Activated gamma-delta T cell (primary cell): ENCODE results near the gene MEI1.

Source experiments
- DNase-seq: peaks from one replicate; lab custom pipeline; 2025; lab: John Stamatoyannopoulos, UW

Gene MEI1

DNA sequence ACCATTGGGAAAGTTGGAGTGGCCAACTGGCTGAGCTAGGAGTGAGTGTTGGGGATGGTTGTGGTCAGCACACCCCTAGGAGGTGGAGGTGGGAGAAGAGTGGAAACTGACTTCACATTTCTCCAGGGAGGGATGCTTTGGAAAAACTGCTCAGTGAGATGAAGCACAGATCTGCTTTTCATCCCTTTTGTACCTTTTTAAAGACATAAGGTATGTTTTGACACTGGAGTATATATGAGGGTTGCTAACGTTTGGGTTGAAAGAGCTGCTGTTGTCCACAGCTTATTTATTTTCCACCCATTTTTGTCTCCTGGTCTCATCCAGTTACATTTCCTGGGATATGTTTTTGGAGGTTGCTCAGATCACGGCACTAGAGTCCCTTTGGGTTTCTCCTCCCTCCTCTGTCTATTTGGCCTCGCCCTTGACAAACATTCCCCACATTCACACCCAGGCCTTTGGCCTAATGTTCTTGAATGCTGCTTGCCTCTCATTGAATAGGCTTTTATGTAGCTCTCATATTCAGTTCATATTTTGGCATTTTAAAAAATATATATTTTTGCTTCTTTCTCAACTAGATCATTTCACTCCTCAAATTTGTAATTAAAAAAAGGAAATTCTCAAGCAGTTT is 141.9 kb downstream of the MEI1 start:
- DNase-seq = no peak

GRCh38 chr22:41842996-41843970 is 144.0 kb downstream of the MEI1 start:
- no peak for DNase-seq

- DNase-seq = no peak
These were observed 144.7 kb downstream of the MEI1 start for GRCh38 chr22:41844036-41844435.

DNA sequence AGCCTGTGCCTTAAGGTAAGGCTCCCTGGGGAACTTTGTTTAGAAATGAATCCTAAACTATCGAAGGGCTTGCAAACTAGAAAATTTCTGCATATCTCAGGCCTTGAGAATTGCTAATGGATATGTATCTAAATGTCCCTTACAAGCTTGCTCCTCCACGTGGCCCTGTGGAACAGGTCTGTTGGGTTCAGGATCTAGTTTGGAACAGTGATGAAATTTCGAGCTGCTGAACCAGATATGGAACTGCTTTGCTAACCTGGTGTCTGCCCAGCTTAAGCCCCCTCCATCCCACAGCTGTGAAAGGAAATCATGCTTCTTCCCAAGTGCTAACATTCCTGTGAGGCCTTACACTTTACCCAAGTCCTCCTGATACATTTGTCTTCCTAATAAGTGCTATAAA is 145.2 kb downstream of the MEI1 start:
- no peak for DNase-seq

- no peak for DNase-seq
These were observed 146.3 kb downstream of the MEI1 start for GRCh38 chr22:41845380-41846267.

DNA sequence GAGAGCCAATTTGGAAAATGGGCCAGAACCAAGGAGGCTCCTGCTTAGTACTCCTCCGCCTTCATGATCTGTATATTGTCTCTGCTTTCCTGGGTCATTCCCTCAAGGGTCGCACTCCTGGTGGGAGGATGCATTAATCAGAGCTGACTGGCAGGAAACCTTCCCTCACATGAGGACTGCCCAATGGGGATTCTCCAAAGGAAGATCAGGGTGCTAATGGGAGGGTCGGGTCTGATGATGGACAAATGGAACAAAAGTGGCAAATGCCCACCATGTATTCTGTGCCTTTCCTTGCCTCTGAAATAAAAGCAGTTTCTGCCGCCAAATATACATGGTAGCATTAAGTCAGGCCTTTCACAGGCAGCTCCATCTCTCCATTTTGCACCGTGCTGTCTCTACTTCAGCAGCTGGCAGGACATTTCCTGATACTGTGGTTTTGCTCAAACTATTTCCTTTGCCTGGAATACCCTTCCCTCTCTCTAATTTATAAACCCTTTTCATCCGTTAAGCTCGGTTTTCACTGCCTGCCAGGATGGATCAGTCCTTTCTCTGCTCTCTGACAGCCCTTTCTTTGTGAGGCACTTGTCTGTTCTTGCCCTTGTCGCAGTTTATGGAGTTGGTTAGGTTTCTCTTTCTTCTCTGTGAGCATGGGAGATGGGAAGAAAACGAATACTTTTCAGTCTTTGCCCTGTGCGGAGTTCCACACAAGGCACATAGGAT is 147.1 kb downstream of the MEI1 start:
- DNase-seq = no peak

DNA sequence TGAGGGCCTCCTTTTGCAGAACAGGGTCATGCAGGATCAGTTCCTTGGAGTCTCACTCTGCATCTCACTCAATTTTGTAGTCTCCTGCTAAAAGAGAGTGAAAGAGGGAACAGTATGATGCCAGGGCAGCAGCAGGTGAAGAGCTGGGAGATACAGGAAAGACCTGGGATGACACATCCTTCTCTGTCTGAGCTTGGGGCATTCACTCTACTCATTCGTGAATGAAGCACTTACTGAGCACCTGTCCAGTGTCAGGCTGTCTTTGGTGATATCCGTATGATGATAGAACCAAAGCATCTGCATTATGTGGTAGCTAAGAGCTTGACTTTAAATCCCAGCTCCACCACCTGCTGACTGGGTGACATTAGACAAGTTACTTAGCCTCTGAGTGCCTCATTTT is 148.0 kb downstream of the MEI1 start:
- no peak for DNase-seq

- no peak for DNase-seq
These were observed 149.2 kb downstream of the MEI1 start for GRCh38 chr22:41848468-41848867.
